Heart right ventricle (tissue), 16 donors: ENCODE data around the gene RTF1. TPM values are rescaled to one million over a fixed set of nuclear protein-coding genes. Genes with fewer than 3 reads are reported as not detected.

Experiments
- ATAC-seq, 8 donors: fragments of 200-7000 bp; cut with Tn5 transposase; one replicate each; pipeline ENCODE4 v1.9.1; 2020; ENCODE audit warnings: mild to moderate bottlenecking in 8 of 8, moderate library complexity in 8 of 8, moderate number of reproducible peaks in 1 of 8
- DNase-seq, 2 donors: peaks; one replicate each; pipeline ENCODE4 v3.0.0-alpha.2; 2020
- H3K27ac ChIP-seq, 10 donors: fragments of 200-600 bp; sonication (generic) in 2 of 10; one replicate each; pipeline versions ENCODE4 v1.5.0 to v1.8.0; 2020 to 2022; ENCODE audit warnings: mild to moderate bottlenecking in 3 of 10
- H3K27me3 ChIP-seq, 7 donors: fragments of 200-600 bp; one replicate each; pipeline ENCODE4 v1.8.0; 2021 to 2022; ENCODE audit warnings: mild to moderate bottlenecking in 2 of 7
- H3K36me3 ChIP-seq, 9 donors: fragments of 200-600 bp; sonication (generic) in 1 of 9; one replicate each; pipeline versions ENCODE4 v1.5.0 to v1.8.0; 2020 to 2022; ENCODE audit warnings: mild to moderate bottlenecking in 2 of 9
- H3K4me1 ChIP-seq, 9 donors: fragments of 200-600 bp; sonication (generic) in 1 of 9; one replicate each; pipeline versions ENCODE4 v1.5.0 to v1.8.0; 2020 to 2022; ENCODE audit warnings: mild to moderate bottlenecking in 4 of 9
- H3K4me3 ChIP-seq, 10 donors: fragments of 200-600 bp; sonication (generic) in 2 of 10; one replicate each; pipeline versions ENCODE4 v1.5.0 to v1.8.0; 2020 to 2022; ENCODE audit warnings: mild to moderate bottlenecking in 7 of 10, moderate library complexity in 2 of 10
- H3K9me3 ChIP-seq, 11 donors: fragments of 200-600 bp in 10 of 11; sonication (generic) in 2 of 11; one replicate each; pipeline versions ENCODE4 v1.5.0 to v1.8.0; 2013 to 2022; ENCODE audit warnings: mild to moderate bottlenecking in 2 of 11, control low read depth in 1 of 11, moderate library complexity in 1 of 11
- CTCF ChIP-seq, 9 donors: fragments of 200-600 bp; sonication (generic) in 2 of 9; IDR thresholded peaks; one replicate each; pipeline versions ENCODE4 v1.5.0 to v1.8.0; 2021 to 2022; ENCODE audit warnings: antibody characterized with exemption in 9 of 9, mild to moderate bottlenecking in 5 of 9, moderate library complexity in 1 of 9
- WGBS, 2 donors: extraction: QIAGEN DNeasy Blood & Tissue Kit; methylation state at CpG; one replicate each; pipeline ENCODE4 v1.1.7; 2013; ENCODE audit warnings: inconsistent platforms in 1 of 2; 5-methylcytosine and 5-hydroxymethylcytosine counted together
- intact Hi-C, 10 donors: fragments of 100-400 bp; cut with DNase I; formaldehyde crosslinking; loops; one replicate each; pipeline versions ENCODE4 v1.11.1 to v1.14.2; 2022
- polyA plus RNA-seq, 2 donors: library from polyadenylated mRNA; stranded (reverse); fragments of 200-250 nt; gene quantifications; one replicate each; pipeline ENCODE4 v1.2.3, GENCODE V29; 2013
- total RNA-seq, 10 donors: library from RNA; stranded (reverse); fragmentation: NEBNext Ultra II Directional in 3 of 10; extraction: Animal tissue kit (Norgen Biotek cat#: 25700) in 3 of 10; gene quantifications; one replicate each; pipeline versions ENCODE4 v1.2.1 to v1.2.4, GENCODE V29; 2021 to 2023
- donor health status: Arrhythmogenic right ventricular cardiomyopathy.
- donor health status: ischemic (EF 13 %, LVEDD 7.1; RV severe dilation, severe dysfunction).
- donor health status: healthy with polysubstance abuse.
- donor health status: DM: no; HTN: yes; CAD: no.
- donor health status: DM: no; HTN: no; CAD: no.
- donor health status: ischemic (EF 25% LVEDD 6.9; RV normal size, moderate dysfunction).
- donor health status: ischemic (EF 25% LVEDD 5.7; RV mildly dilated, moderate dysfunction).
- donor health status: healthy.
- donor health status: DM: yes; HTN: yes; CAD: no.
- donor health status: Ischemic cardiomyopathy.
- donor health status: ischemic (EF 35%, LVEDD 5.7; RV mildly dilated, moderate dysfunction).
- donor health status: nonischemic (EF 11% LVEDD 7.7; RV severe dilation, severe dysfunction).
- donor health status: DM: yes; HTN: yes; CAD: no.
- donor health status: PGD.
- donor health status: ischemic (EF 29% LVEDD 5.4; RV normal size, mild dysfunction).
- donor health status: nonischemic (EF 23%, LVEDD 6.1; RV moderate dilation, normal function).

Gene RTF1
- total and polyA plus RNA-seq, 12 donors, result 10.8 to 38.0 (median 30.7) TPM

- Histone ChIP-seq H3K27ac (peak overlapping the region in 9 of 10 donors; percentile 64 to 97 (median 87)), H3K4me1 (peaks cover 0 to 21% (median 9%) of the 10 kb centered on the region in 9 donors), H3K36me3 (peaks cover 0 to 6% (median 0%) of the 10 kb centered on the region in 9 donors), H3K27me3 (no peaks in the 10 kb centered on the region), H3K9me3 (no peaks in the 10 kb centered on the region), H3K4me3 (peak overlapping the region; percentile 56 to 98 (median 85))
- 7 to 9% methylated on average over 9 of the region's 9 CpGs for WGBS, 2 donors
- intact Hi-C loops, result loop anchor here in 1 of 10 donors (1.0 kb wide), 1 partner anchor 16 kb away; no protein-coding TSS in a partner anchor
- ATAC-seq, result peak in 7 of 8 donors; percentile 5 to 40 (median 26)
- no peak for DNase-seq
- TF ChIP-seq CTCF (IDR thresholded peaks at IDR 0.05), result no peak
These were observed 15.0 kb upstream of the RTF1 start for GRCh38 chr15:41401904-41402267.

- Histone ChIP-seq H3K4me1 (peaks cover 0 to 26% (median 0%) of the 10 kb centered on the region in 9 donors), H3K9me3 (no peaks in the 10 kb centered on the region), H3K27ac (peak overlapping the region in 1 of 10 donors; percentile 26), H3K36me3 (no peaks in the 10 kb centered on the region), H3K4me3 (no peak overlapping the region), H3K27me3 (no peaks in the 10 kb centered on the region)
- DNase-seq (no peak), ATAC-seq (no peak)
- intact Hi-C loops, result no loop called here
- TF ChIP-seq CTCF (IDR thresholded peaks at IDR 0.05), result no peak
- 78 to 85% methylated on average over 5 of the region's 5 CpGs for WGBS, 2 donors
These were observed 9.6 kb upstream of the RTF1 start for GRCh38 chr15:41407341-41407740.

- peak overlapping the region in 1 of 10 donors; percentile 26 for H3K27ac ChIP-seq
- H3K4me1 ChIP-seq, result peaks cover 0 to 22% (median 0%) of the 10 kb centered on the region in 9 donors
- no peak overlapping the region for H3K4me3 ChIP-seq
- DNase-seq, result no peak
- intact Hi-C loops, result no loop called here
- WGBS, 2 donors, result 83 to 87% methylated on average over 2 of the region's 2 CpGs
- no peaks in the 10 kb centered on the region for H3K9me3 ChIP-seq
- no peaks in the 10 kb centered on the region for H3K27me3 ChIP-seq
- no peak for TF ChIP-seq CTCF (IDR thresholded peaks at IDR 0.05)
- peak in 2 of 8 donors; percentile 16 to 68 for ATAC-seq
- H3K36me3 ChIP-seq, result no peaks in the 10 kb centered on the region
These were observed 8.7 kb upstream of the RTF1 start for GRCh38 chr15:41408234-41408641.

- TF ChIP-seq CTCF (IDR thresholded peaks at IDR 0.05), result no peak
- H3K27me3 ChIP-seq, result no peaks in the 10 kb centered on the region
- H3K4me1 ChIP-seq, result peaks cover under 1 to 27% (median 6%) of the 10 kb centered on the region in 9 donors
- intact Hi-C loops, result no loop called here
- no peaks in the 10 kb centered on the region for H3K9me3 ChIP-seq
- no peak overlapping the region for H3K4me3 ChIP-seq
- no peak overlapping the region for H3K27ac ChIP-seq
- ATAC-seq, result no peak
- 82 to 93% methylated on average over 2 of the region's 2 CpGs for WGBS, 2 donors
- H3K36me3 ChIP-seq, result no peaks in the 10 kb centered on the region
- no peak for DNase-seq
These were observed 5.9 kb upstream of the RTF1 start for GRCh38 chr15:41411031-41411430.
